Panc1 (cell line): Measurements from ENCODE around the gene EPHA10. TPM values are rescaled to one million over a fixed set of nuclear protein-coding genes. Genes with fewer than 3 reads are reported as not detected.

ENCODE experiments used
- ATAC-seq: fragments of 200-7000 bp; cut with Tn5 transposase; 2 replicates; pipeline ENCODE4 v1.9.1; 2020; ENCODE audit warnings: mild to moderate bottlenecking, moderate library complexity
- BruUV-seq: library from RNA; stranded (reverse); fragments of 400-500 nt; replicated peaks from 2 replicates; lab custom pipeline; 2021; lab: Mats Ljungman, UMichigan
- CTCF ChIA-PET: fragments of 300-600 bp; sonication (Branson Sonifier 250); formaldehyde crosslinking; loops from one replicate; lab custom pipeline; 2022; ENCODE audit warnings: antibody characterized with exemption; lab: Charles Lee
- POLR2A ChIA-PET: fragments of 300-600 bp; sonication (Branson Sonifier 250); formaldehyde crosslinking; loops from one replicate; lab custom pipeline; 2022; ENCODE audit warnings: antibody characterized with exemption; lab: Charles Lee
- DNase-seq: peaks from one replicate; pipeline ENCODE4 v3.0.0-alpha.2; 2010; ENCODE audit warnings: low read depth, low spot score
- H3K27ac ChIP-seq: 2 replicates; pipeline ENCODE4 v1.5.1; 2011; ENCODE audit warnings: mild to moderate bottlenecking, low read length, inconsistent platforms
- H3K27me3 ChIP-seq: fragments of 200-500 bp; sonication (Bioruptor generic); 2 replicates; pipeline ENCODE4 v1.6.0; 2014; ENCODE audit warnings: low read length, inconsistent platforms; ENCODE audit not compliant: control insufficient read depth, insufficient read depth
- H3K36me3 ChIP-seq: fragments of 200-500 bp; sonication (Bioruptor generic); 2 replicates; pipeline ENCODE4 v1.5.1; 2014; ENCODE audit warnings: inconsistent platforms, mild to moderate bottlenecking, low read length, moderate library complexity; ENCODE audit not compliant: control insufficient read depth, insufficient read depth
- H3K4me1 ChIP-seq: 2 replicates; pipeline ENCODE4 v1.5.1; 2011; ENCODE audit warnings: inconsistent platforms, mild to moderate bottlenecking, low read length, moderate library complexity; ENCODE audit not compliant: control insufficient read depth, insufficient read depth
- H3K4me3 ChIP-seq, 2 experiments: 2 replicates each; pipeline ENCODE4 v1.5.1; 2011 to 2012; ENCODE audit warnings: low read depth in 2 of 2, low read length in 2 of 2, mild to moderate bottlenecking in 2 of 2, inconsistent platforms in 1 of 2, moderate library complexity in 1 of 2
- H3K9me3 ChIP-seq: fragments of 200-500 bp; sonication (Bioruptor generic); 2 replicates; pipeline ENCODE4 v1.5.1; 2014; ENCODE audit warnings: low read depth, mild to moderate bottlenecking, inconsistent platforms, low read length, moderate library complexity; ENCODE audit not compliant: control insufficient read depth, insufficient read depth
- POLR2AphosphoS5 ChIP-seq: IDR thresholded peaks from 2 replicates; pipeline ENCODE4 v1.6.1; 2012; ENCODE audit warnings: mild to moderate bottlenecking, low read depth, low read length, moderate library complexity
- SIN3A ChIP-seq: IDR thresholded peaks from 2 replicates; pipeline ENCODE4 v1.6.1; 2012; ENCODE audit warnings: low read depth, mild to moderate bottlenecking, low read length, moderate library complexity, borderline replicate concordance; ENCODE audit not compliant: insufficient read depth
- TCF7L2 ChIP-seq: IDR thresholded peaks from 2 replicates; pipeline ENCODE4 v1.6.1; 2011; ENCODE audit warnings: mild to moderate bottlenecking, low read depth, low read length, inconsistent platforms
- in situ Hi-C: cut with HindIII; loops from 2 replicates; pipeline ENCODE4 v1.10.0; 2016; ENCODE audit warnings: low sequenced_read_pairs, low pct_unique_long_range_greater_than_20kb
- intact Hi-C: fragments of 100-400 bp; cut with micrococcal nuclease; formaldehyde crosslinking; loops from one replicate; pipeline ENCODE4 v1.10.0; 2022; ENCODE audit not compliant: unreplicated experiment
- total RNA-seq: library from RNA; stranded (reverse); gene quantifications from one replicate; pipeline ENCODE4 v1.2.1, GENCODE V29; 2021; ENCODE audit not compliant: unreplicated experiment
- TF ChIP-seq, protein P1 (sequence below), 2 experiments: IDR thresholded peaks; 2 replicates each; pipeline ENCODE4 v1.6.1; 2011 to 2012; ENCODE audit warnings: low read depth in 2 of 2, control low read depth in 1 of 2, low read length in 1 of 2, mild to moderate bottlenecking in 1 of 2, moderate library complexity in 1 of 2; ENCODE audit not compliant: insufficient read depth in 1 of 2
- TF ChIP-seq, protein P2 (sequence below): fragments of 450-650 bp; IDR thresholded peaks from 2 replicates; pipeline ENCODE4 v1.5.1; 2017; ENCODE audit warnings: mild to moderate bottlenecking

The EPHA10 gene
- total RNA-seq, 1 experiment from 2014 or later, result 2.8 TPM

DNA sequence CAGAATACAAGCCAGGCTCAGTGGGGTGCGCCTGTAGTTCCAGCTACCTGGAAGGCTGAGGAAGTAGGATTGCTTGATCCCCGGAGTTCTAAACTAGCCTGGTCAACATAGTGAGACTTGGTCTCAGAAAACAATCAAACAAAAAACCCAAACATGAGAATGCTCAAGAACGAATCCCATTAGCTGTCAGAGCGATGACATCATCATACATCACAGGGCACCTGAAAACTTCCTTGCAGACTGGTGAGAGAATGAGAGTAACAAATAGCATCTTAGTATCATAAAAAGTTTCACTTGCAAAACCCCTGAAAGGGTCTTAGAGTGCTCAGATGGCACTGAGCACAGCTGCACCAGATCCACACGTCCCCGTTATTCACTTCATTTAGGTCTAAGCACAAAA is 93.7 kb downstream of the EPHA10 start:
- TF ChIP-seq POLR2AphosphoS5 (no peak), TCF7L2 (no peak), SIN3A (no peak)
- TF ChIP-seq, protein P1, sequence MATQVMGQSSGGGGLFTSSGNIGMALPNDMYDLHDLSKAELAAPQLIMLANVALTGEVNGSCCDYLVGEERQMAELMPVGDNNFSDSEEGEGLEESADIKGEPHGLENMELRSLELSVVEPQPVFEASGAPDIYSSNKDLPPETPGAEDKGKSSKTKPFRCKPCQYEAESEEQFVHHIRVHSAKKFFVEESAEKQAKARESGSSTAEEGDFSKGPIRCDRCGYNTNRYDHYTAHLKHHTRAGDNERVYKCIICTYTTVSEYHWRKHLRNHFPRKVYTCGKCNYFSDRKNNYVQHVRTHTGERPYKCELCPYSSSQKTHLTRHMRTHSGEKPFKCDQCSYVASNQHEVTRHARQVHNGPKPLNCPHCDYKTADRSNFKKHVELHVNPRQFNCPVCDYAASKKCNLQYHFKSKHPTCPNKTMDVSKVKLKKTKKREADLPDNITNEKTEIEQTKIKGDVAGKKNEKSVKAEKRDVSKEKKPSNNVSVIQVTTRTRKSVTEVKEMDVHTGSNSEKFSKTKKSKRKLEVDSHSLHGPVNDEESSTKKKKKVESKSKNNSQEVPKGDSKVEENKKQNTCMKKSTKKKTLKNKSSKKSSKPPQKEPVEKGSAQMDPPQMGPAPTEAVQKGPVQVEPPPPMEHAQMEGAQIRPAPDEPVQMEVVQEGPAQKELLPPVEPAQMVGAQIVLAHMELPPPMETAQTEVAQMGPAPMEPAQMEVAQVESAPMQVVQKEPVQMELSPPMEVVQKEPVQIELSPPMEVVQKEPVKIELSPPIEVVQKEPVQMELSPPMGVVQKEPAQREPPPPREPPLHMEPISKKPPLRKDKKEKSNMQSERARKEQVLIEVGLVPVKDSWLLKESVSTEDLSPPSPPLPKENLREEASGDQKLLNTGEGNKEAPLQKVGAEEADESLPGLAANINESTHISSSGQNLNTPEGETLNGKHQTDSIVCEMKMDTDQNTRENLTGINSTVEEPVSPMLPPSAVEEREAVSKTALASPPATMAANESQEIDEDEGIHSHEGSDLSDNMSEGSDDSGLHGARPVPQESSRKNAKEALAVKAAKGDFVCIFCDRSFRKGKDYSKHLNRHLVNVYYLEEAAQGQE (IDR thresholded peaks at IDR 0.05; ENCODE audit: insufficient read depth in 1 of 2, low read depth in 2 of 2, low read length in 1 of 2), result no peak
- TF ChIP-seq, protein P2, sequence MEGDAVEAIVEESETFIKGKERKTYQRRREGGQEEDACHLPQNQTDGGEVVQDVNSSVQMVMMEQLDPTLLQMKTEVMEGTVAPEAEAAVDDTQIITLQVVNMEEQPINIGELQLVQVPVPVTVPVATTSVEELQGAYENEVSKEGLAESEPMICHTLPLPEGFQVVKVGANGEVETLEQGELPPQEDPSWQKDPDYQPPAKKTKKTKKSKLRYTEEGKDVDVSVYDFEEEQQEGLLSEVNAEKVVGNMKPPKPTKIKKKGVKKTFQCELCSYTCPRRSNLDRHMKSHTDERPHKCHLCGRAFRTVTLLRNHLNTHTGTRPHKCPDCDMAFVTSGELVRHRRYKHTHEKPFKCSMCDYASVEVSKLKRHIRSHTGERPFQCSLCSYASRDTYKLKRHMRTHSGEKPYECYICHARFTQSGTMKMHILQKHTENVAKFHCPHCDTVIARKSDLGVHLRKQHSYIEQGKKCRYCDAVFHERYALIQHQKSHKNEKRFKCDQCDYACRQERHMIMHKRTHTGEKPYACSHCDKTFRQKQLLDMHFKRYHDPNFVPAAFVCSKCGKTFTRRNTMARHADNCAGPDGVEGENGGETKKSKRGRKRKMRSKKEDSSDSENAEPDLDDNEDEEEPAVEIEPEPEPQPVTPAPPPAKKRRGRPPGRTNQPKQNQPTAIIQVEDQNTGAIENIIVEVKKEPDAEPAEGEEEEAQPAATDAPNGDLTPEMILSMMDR, result no peak
- CTCF ChIA-PET, result no interaction called here
- Histone ChIP-seq H3K27ac (no peak overlapping the region), H3K9me3 (no peaks in the 10 kb centered on the region), H3K4me1 (no peaks in the 10 kb centered on the region), H3K36me3 (no peaks in the 10 kb centered on the region), H3K4me3 (no peak overlapping the region), H3K27me3 (peaks cover 8% of the 10 kb centered on the region)
- intact Hi-C loops, result no loop called here
- in situ Hi-C loops, result no loop called here
- BruUV-seq, result no TSS peak
- ATAC-seq (no peak), DNase-seq (no peak)
- POLR2A ChIA-PET, result interaction anchor here (0.7 kb wide), 1 partner anchor 25 kb away, joined by 6 read pairs; no protein-coding TSS in a partner anchor

DNA sequence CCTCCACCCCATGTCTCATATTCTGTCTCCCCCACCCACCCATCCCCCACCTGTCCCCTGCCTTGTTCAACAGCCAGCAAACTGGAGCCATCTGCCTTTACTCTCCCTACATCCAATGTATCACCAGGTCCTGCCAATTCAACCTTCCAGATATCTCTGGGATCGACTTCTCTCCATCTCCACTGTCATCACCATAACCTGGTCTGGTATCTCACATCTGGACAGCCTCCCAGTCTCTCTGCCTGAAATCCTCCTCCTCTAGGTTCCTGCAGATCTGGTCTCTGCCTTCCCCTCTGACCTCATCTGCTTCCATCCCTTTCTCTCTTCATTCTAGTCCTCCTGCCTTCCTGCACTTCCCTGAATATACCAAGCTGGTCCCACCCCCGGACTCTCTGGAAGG is 94.8 kb downstream of the EPHA10 start:
- H3K36me3 ChIP-seq, result no peaks in the 10 kb centered on the region
- H3K9me3 ChIP-seq, result no peaks in the 10 kb centered on the region
- intact Hi-C loops, result no loop called here
- peaks cover 8% of the 10 kb centered on the region for H3K27me3 ChIP-seq
- H3K4me1 ChIP-seq, result no peaks in the 10 kb centered on the region
- DNase-seq (no peak), ATAC-seq (no peak)
- in situ Hi-C loops, result no loop called here
- POLR2A ChIA-PET, result no interaction called here
- TF ChIP-seq POLR2AphosphoS5 (no peak), SIN3A (no peak), TCF7L2 (no peak)
- TF ChIP-seq, protein P1 (IDR thresholded peaks at IDR 0.05; ENCODE audit: insufficient read depth in 1 of 2, low read depth in 2 of 2, low read length in 1 of 2), result no peak
- TF ChIP-seq, protein P2, result no peak
- BruUV-seq, result no TSS peak
- H3K27ac ChIP-seq, result no peak overlapping the region
- no peak overlapping the region for H3K4me3 ChIP-seq
- CTCF ChIA-PET, result no interaction called here
